GM19099 (cell line): Measurements from ENCODE around the gene ARPC1A.

Experiments
- POLR2A ChIP-seq: IDR thresholded peaks from 3 replicates; pipeline ENCODE4 v1.6.1; 2011; ENCODE audit warnings: low read depth; ENCODE audit not compliant: insufficient read length; ENCODE audit errors: extremely low read depth

The ARPC1A gene

GRCh38 chr7:99325592-99326407 is at the start of gene ARPC1A:
ARPC1A (plus strand) TSS chr7:99325898; CDS start chr7:99333354, 7,456 bp downstream.
- peak; percentile 97 for TF ChIP-seq POLR2A

GRCh38 chr7:99278180-99278579 is 47.5 kb upstream of the ARPC1A start:
- no peak for TF ChIP-seq POLR2A

- TF ChIP-seq POLR2A = no peak
Observed at GRCh38 chr7:99287779-99288534, 37.7 kb upstream of the ARPC1A start.

GRCh38 chr7:99289185-99289584 is 36.5 kb upstream of the ARPC1A start:
- no peak for TF ChIP-seq POLR2A

- no peak for TF ChIP-seq POLR2A
Observed at GRCh38 chr7:99290980-99291607, 34.6 kb upstream of the ARPC1A start.

GRCh38 chr7:99292127-99292526 is 33.6 kb upstream of the ARPC1A start:
- no peak for TF ChIP-seq POLR2A

GRCh38 chr7:99293167-99293566 is 32.5 kb upstream of the ARPC1A start:
- no peak for TF ChIP-seq POLR2A

- no peak for TF ChIP-seq POLR2A
Observed at GRCh38 chr7:99293650-99294049, 32.0 kb upstream of the ARPC1A start.

GRCh38 chr7:99296471-99296870 is 29.2 kb upstream of the ARPC1A start:
- no peak for TF ChIP-seq POLR2A

- no peak for TF ChIP-seq POLR2A
Observed at GRCh38 chr7:99301496-99301895, 24.2 kb upstream of the ARPC1A start.

- TF ChIP-seq POLR2A = no peak
Observed at GRCh38 chr7:99305473-99306260, 20.0 kb upstream of the ARPC1A start.

- no peak for TF ChIP-seq POLR2A
Observed at GRCh38 chr7:99308461-99309074, 17.1 kb upstream of the ARPC1A start.

- TF ChIP-seq POLR2A = no peak
Observed at GRCh38 chr7:99309111-99309510, 16.6 kb upstream of the ARPC1A start.

GRCh38 chr7:99310004-99310403 is 15.7 kb upstream of the ARPC1A start:
- TF ChIP-seq POLR2A = no peak
